Gastrocnemius medialis (tissue), 4 donors: ENCODE measurements around the gene WDR20.

Source experiments
- POLR2A ChIP-seq, 2 donors: fragments of 450-650 bp; IDR thresholded peaks; one replicate each; pipeline ENCODE4 v1.6.1; 2017; ENCODE audit warnings: antibody characterized with exemption in 2 of 2, mild to moderate bottlenecking in 2 of 2, moderate library complexity in 2 of 2
- TF ChIP-seq, protein P1 (sequence below), 5 experiments: fragments of 450-650 bp in 3 of 5; fragments of 200-600 bp in 2 of 5; sonication (generic) in 2 of 5; IDR thresholded peaks in 4 of 5; conservative IDR thresholded peaks in 1 of 5; 1 replicate in 4 of 5; 2 replicates in 1 of 5; pipeline ENCODE4 v1.5.1; 2016 to 2019; ENCODE audit warnings: antibody characterized with exemption in 5 of 5, mild to moderate bottlenecking in 3 of 5, moderate library complexity in 3 of 5

DNA sequence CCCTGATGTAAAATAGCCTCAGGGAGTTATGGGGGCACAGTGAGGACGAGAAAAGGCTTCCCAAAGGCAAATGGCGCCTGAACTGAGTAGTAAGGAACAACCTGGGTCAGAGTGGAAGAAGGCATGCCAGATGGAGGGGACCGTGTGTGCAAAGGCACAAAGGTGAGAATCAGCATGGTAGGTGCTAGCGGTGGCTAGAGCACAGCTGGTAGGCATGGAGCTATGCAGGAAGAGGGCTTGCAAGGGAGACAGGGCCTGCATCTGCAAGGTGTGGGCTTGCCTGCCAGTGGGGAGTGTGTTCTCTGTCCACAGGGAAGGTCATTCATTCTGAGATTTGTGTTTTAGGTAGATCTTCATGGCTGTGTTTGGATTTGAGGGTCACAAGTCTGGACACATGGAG is 34.3 kb upstream of the WDR20 start:
- TF ChIP-seq, protein P1, sequence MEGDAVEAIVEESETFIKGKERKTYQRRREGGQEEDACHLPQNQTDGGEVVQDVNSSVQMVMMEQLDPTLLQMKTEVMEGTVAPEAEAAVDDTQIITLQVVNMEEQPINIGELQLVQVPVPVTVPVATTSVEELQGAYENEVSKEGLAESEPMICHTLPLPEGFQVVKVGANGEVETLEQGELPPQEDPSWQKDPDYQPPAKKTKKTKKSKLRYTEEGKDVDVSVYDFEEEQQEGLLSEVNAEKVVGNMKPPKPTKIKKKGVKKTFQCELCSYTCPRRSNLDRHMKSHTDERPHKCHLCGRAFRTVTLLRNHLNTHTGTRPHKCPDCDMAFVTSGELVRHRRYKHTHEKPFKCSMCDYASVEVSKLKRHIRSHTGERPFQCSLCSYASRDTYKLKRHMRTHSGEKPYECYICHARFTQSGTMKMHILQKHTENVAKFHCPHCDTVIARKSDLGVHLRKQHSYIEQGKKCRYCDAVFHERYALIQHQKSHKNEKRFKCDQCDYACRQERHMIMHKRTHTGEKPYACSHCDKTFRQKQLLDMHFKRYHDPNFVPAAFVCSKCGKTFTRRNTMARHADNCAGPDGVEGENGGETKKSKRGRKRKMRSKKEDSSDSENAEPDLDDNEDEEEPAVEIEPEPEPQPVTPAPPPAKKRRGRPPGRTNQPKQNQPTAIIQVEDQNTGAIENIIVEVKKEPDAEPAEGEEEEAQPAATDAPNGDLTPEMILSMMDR (IDR thresholded peaks at IDR 0.05 in 4 of 5, conservative IDR thresholded peaks at IDR 0.05 in 1 of 5) = no peak
- TF ChIP-seq POLR2A (IDR thresholded peaks at IDR 0.05) = no peak
